Neural progenitor cell (in vitro differentiated cells): ENCODE measurements around the gene LHFPL2. TPM values are rescaled to one million over a fixed set of nuclear protein-coding genes. Genes with fewer than 3 reads are reported as not detected.

Source experiments
- DNase-seq: peaks from one replicate; pipeline ENCODE4 v3.0.0-alpha.2; 2016; ENCODE audit warnings: low spot score
- H2AFZ ChIP-seq: fragments of 200-600 bp; sonication (generic); replicated peaks from 2 replicates; pipeline ENCODE4 v1.6.1; 2016; ENCODE audit warnings: antibody characterized with exemption
- H3F3A ChIP-seq: fragments of 200-600 bp; sonication (generic); 2 replicates; pipeline ENCODE4 v1.6.1; 2016; ENCODE audit warnings: antibody characterized with exemption, low read depth
- H3K27ac ChIP-seq: fragments of 200-600 bp; sonication (generic); 2 replicates; pipeline ENCODE4 v1.5.1; 2016; ENCODE audit warnings: mild to moderate bottlenecking
- H3K27me3 ChIP-seq: fragments of 200-600 bp; sonication (generic); 2 replicates; pipeline ENCODE4 v1.6.1; 2016; ENCODE audit warnings: mild to moderate bottlenecking, moderate library complexity
- H3K36me3 ChIP-seq: fragments of 200-600 bp; sonication (generic); 2 replicates; pipeline ENCODE4 v1.5.1; 2016
- H3K4me1 ChIP-seq: fragments of 200-600 bp; sonication (generic); 2 replicates; pipeline ENCODE4 v1.6.1; 2016; ENCODE audit warnings: mixed run types
- H3K4me2 ChIP-seq: fragments of 200-600 bp; sonication (generic); 2 replicates; pipeline ENCODE4 v1.6.1; 2016
- H3K4me3 ChIP-seq: fragments of 200-600 bp; sonication (generic); 2 replicates; pipeline ENCODE4 v1.5.1; 2016
- H3K79me2 ChIP-seq: fragments of 200-600 bp; sonication (generic); 2 replicates; pipeline ENCODE4 v1.6.1; 2016; ENCODE audit warnings: low read depth
- H3K9ac ChIP-seq: fragments of 200-600 bp; sonication (generic); 2 replicates; pipeline ENCODE4 v1.6.1; 2016
- H3K9me3 ChIP-seq: fragments of 200-600 bp; sonication (generic); 2 replicates; pipeline ENCODE4 v1.5.1; 2016; ENCODE audit warnings: low read depth
- H4K20me1 ChIP-seq: fragments of 200-600 bp; sonication (generic); 2 replicates; pipeline ENCODE4 v1.6.1; 2016; ENCODE audit warnings: low read depth
- H3K27ac Mint-ChIP-seq: 3 replicates; pipeline ENCODE4 v1.8.0; 2021; ENCODE audit warnings: mixed read lengths
- H3K27me3 Mint-ChIP-seq: 2 replicates; pipeline ENCODE4 v1.8.0; 2022; ENCODE audit warnings: low read depth, mild to moderate bottlenecking, inconsistent platforms, moderate library complexity, mixed read lengths; ENCODE audit not compliant: insufficient read depth
- H3K36me3 Mint-ChIP-seq: 3 replicates; pipeline ENCODE4 v1.8.0; 2021; ENCODE audit warnings: mixed read lengths
- H3K4me1 Mint-ChIP-seq: 3 replicates; pipeline ENCODE4 v1.8.0; 2021; ENCODE audit warnings: mixed read lengths
- H3K4me3 Mint-ChIP-seq: 3 replicates; pipeline ENCODE4 v1.8.0; 2021; ENCODE audit warnings: mild to moderate bottlenecking, moderate library complexity, mixed read lengths
- H3K9me3 Mint-ChIP-seq: 3 replicates; pipeline ENCODE4 v1.8.0; 2020; ENCODE audit warnings: mixed read lengths
- EZH2 ChIP-seq: fragments of 200-600 bp; sonication (generic); IDR thresholded peaks from 2 replicates; pipeline ENCODE4 v1.6.1; 2017; ENCODE audit warnings: antibody characterized with exemption, mild to moderate bottlenecking, moderate library complexity
- EZH2phosphoT487 ChIP-seq: fragments of 200-600 bp; sonication (generic); IDR thresholded peaks from 2 replicates; pipeline ENCODE4 v1.6.1; 2017; ENCODE audit warnings: antibody characterized with exemption
- total RNA-seq: library from RNA; depleted of rRNA; stranded (reverse); fragments of >200 nt; gene quantifications from 2 replicates; pipeline ENCODE4 v1.2.3, GENCODE V29; 2015; ENCODE audit warnings: low replicate concordance
- TF ChIP-seq, protein P1 (sequence below): fragments of 200-600 bp; sonication (generic); IDR thresholded peaks from 2 replicates; pipeline ENCODE4 v1.5.1; 2017; ENCODE audit warnings: antibody characterized with exemption, mild to moderate bottlenecking

LHFPL2 gene
- total RNA-seq, 1 donor from 2014 or later: 21.1 TPM

DNA sequence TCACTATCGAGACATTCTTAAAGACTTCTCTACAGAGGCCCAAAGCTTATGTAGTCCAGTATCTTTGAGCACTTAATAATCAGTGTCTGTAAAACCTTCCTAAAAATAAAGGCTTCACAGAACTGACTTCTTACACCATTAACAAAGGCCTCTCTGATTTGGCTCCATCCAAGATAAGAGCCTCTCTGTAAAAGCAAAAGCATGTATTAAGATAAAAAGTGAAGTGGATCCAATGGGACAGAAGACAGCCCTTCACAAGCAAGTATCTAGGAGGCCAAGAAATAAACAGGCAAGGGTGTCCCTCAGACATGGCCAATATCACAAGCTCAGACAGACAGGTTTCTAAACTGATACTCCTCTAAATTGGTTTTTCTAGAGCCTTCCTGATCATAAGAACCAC, 11.9 kb downstream of the LHFPL2 start:
- no peak overlapping the region for H2AFZ ChIP-seq
- peaks cover 4% of the 10 kb centered on the region for H3K27me3 Mint-ChIP-seq
- H3K9me3 ChIP-seq: no peaks in the 10 kb centered on the region
- H3K36me3 ChIP-seq: no peaks in the 10 kb centered on the region
- H3K4me3 Mint-ChIP-seq: no peak overlapping the region
- H3K4me1 Mint-ChIP-seq: peaks cover 33% of the 10 kb centered on the region
- H3K27ac Mint-ChIP-seq: no peak overlapping the region
- H3K4me3 ChIP-seq: no peak overlapping the region
- TF ChIP-seq EZH2phosphoT487: no peak
- TF ChIP-seq, protein P1, sequence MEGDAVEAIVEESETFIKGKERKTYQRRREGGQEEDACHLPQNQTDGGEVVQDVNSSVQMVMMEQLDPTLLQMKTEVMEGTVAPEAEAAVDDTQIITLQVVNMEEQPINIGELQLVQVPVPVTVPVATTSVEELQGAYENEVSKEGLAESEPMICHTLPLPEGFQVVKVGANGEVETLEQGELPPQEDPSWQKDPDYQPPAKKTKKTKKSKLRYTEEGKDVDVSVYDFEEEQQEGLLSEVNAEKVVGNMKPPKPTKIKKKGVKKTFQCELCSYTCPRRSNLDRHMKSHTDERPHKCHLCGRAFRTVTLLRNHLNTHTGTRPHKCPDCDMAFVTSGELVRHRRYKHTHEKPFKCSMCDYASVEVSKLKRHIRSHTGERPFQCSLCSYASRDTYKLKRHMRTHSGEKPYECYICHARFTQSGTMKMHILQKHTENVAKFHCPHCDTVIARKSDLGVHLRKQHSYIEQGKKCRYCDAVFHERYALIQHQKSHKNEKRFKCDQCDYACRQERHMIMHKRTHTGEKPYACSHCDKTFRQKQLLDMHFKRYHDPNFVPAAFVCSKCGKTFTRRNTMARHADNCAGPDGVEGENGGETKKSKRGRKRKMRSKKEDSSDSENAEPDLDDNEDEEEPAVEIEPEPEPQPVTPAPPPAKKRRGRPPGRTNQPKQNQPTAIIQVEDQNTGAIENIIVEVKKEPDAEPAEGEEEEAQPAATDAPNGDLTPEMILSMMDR: no peak
- no peak for TF ChIP-seq EZH2
- no peak overlapping the region for H3K27ac ChIP-seq
- no peaks in the 10 kb centered on the region for H3K9me3 Mint-ChIP-seq
- H3K79me2 ChIP-seq: peaks cover 77% of the 10 kb centered on the region
- no peak overlapping the region for H3K9ac ChIP-seq
- no peak for DNase-seq
- H3K27me3 ChIP-seq: no peaks in the 10 kb centered on the region
- no peak overlapping the region for H3K4me2 ChIP-seq
- H4K20me1 ChIP-seq: peaks cover 63% of the 10 kb centered on the region
- H3K4me1 ChIP-seq: peaks cover 30% of the 10 kb centered on the region
- peaks cover 21% of the 10 kb centered on the region for H3K36me3 Mint-ChIP-seq
- H3F3A ChIP-seq: no peaks in the 10 kb centered on the region

DNA sequence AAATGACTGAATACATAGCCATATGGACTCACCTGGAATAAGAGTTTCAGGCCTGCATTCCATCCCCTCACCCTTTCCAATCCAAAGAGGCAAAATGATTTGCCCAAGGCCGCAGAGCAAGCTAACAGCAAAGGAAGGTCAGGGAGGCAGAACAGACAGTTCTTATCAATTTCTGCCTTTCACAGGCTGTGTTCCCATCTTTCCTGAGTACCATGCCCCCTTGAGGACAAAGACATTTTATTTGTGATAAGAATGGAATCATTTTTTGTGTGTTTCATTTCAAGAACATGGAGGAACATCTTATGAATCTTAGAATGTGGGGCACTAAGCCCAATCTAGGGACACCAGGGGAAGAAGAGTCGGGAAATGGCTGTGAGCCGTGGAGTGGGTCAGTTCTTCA, 13.9 kb downstream of the LHFPL2 start:
- Mint-ChIP-seq H3K4me1 (peaks cover 17% of the 10 kb centered on the region), H3K27me3 (peaks cover 4% of the 10 kb centered on the region), H3K36me3 (peaks cover 37% of the 10 kb centered on the region), H3K27ac (no peak overlapping the region), H3K4me3 (no peak overlapping the region), H3K9me3 (no peaks in the 10 kb centered on the region)
- Histone ChIP-seq H3K4me3 (no peak overlapping the region), H3K27me3 (no peaks in the 10 kb centered on the region), H3K9me3 (no peaks in the 10 kb centered on the region), H4K20me1 (peaks cover 53% of the 10 kb centered on the region), H3K79me2 (peaks cover 58% of the 10 kb centered on the region), H3K4me2 (no peak overlapping the region), H3K4me1 (peaks cover 13% of the 10 kb centered on the region), H3K36me3 (no peaks in the 10 kb centered on the region), H3F3A (no peaks in the 10 kb centered on the region), H2AFZ (no peak overlapping the region), H3K27ac (no peak overlapping the region), H3K9ac (no peak overlapping the region)
- TF ChIP-seq EZH2: no peak
- TF ChIP-seq, protein P1: peak; percentile 25
- DNase-seq: no peak

DNA sequence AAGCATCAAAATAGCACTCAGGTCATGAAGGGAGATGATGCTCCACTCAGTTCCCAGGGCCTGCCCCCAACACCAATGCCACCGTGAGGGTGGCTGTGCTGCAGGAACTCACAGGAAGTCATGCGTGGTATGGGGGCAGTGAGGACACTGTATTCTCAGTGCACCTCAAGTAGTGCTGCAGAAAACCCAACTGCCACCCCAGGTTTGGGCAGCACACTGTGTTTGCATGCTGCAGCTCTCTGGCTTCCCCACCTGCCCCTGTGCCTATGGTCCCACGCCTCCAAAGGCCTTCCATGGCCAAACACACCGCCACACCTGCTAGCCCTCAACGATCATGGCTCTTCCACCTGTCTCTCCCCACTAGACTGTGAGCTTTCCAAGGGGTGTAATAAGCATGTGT, 14.3 kb downstream of the LHFPL2 start:
- Histone ChIP-seq H4K20me1 (peaks cover 49% of the 10 kb centered on the region), H3K79me2 (peaks cover 54% of the 10 kb centered on the region), H3K9ac (no peak overlapping the region), H3K27ac (no peak overlapping the region), H3F3A (no peaks in the 10 kb centered on the region), H3K27me3 (no peaks in the 10 kb centered on the region), H3K4me2 (no peak overlapping the region), H3K4me1 (peaks cover 9% of the 10 kb centered on the region), H3K36me3 (no peaks in the 10 kb centered on the region), H2AFZ (no peak overlapping the region), H3K4me3 (no peak overlapping the region), H3K9me3 (no peaks in the 10 kb centered on the region)
- Mint-ChIP-seq H3K4me3 (no peak overlapping the region), H3K27me3 (peaks cover 4% of the 10 kb centered on the region), H3K4me1 (peaks cover 13% of the 10 kb centered on the region), H3K27ac (no peak overlapping the region), H3K36me3 (peaks cover 37% of the 10 kb centered on the region), H3K9me3 (no peaks in the 10 kb centered on the region)
- no peak for DNase-seq
- TF ChIP-seq, protein P1: no peak
- TF ChIP-seq EZH2: no peak
- TF ChIP-seq EZH2phosphoT487: no peak
